ENCODE results near the gene UBE2D1. TPM values are rescaled to one million over a fixed set of nuclear protein-coding genes. Genes with fewer than 3 reads are reported as not detected.

UBE2D1 gene
- total RNA-seq, 5 donors from 2014 or later (not counting 1 experiment from before 2014, with no cell fraction given), result 9.4 to 12.2 (median 10.5) TPM

- Mint-ChIP-seq H3K9me3 (no peaks in the 10 kb centered on the region), H3K36me3 (peaks cover 6% of the 10 kb centered on the region), H3K4me1 (peaks cover 54 to 62% (median 57%) of the 10 kb centered on the region in 3 donors), H3K27me3 (no peaks in the 10 kb centered on the region), H3K4me3 (no peak overlapping the region), H3K27ac (no peak overlapping the region)
- no peak overlapping the region for H3K27ac ChIP-seq (ENCODE audit: low read length)
- no peaks in the 10 kb centered on the region for H3K27me3 ChIP-seq (replicated peaks in 1 of 2; ENCODE audit: control insufficient read depth in 2 of 2, extremely low read depth in 1 of 2, insufficient read depth in 2 of 2, low read length in 1 of 2)
- no peaks in the 10 kb centered on the region for H3K9me3 ChIP-seq
- DNase-seq (no peak), ATAC-seq (replicated peaks in 1 of 4) (no peak)
- no peak overlapping the region for H3K4me3 ChIP-seq (ENCODE audit: control insufficient read depth in 1 of 2, extremely low read depth in 1 of 2, low read length in 1 of 2)
- WGBS (ENCODE audit: insufficient coverage), result 44% methylated on average over 1 of the region's 2 CpGs
- H3K36me3 ChIP-seq (ENCODE audit: control insufficient read depth in 2 of 2, extremely low read depth in 1 of 2, insufficient read depth in 1 of 2, low read length in 1 of 2), result peaks cover 0 to 4% of the 10 kb centered on the region in 2 donors
- H3K4me1 ChIP-seq (ENCODE audit: control insufficient read depth in 1 of 2, extremely low read depth in 1 of 2, insufficient read depth in 2 of 2, low read length in 2 of 2), result peaks cover 3 to 13% of the 10 kb centered on the region in 2 experiments
- CTCF ChIA-PET, result no interaction called here
- POLR2A ChIA-PET, result interaction anchor here in 1 of 2 donors (1.0 kb wide), 1 partner anchor 8 kb away, joined by 3 read pairs; no protein-coding TSS in a partner anchor
Observed at GRCh38 chr10:58356756-58357155, 21.9 kb downstream of the UBE2D1 start.

- WGBS (ENCODE audit: insufficient coverage), result 90% methylated on average over 2 of the region's 4 CpGs
- H3K27ac Mint-ChIP-seq, result no peak overlapping the region
- peaks cover 47 to 57% (median 50%) of the 10 kb centered on the region in 3 donors for H3K4me1 Mint-ChIP-seq
- Histone ChIP-seq H3K4me1 (ENCODE audit: control insufficient read depth in 1 of 2, extremely low read depth in 1 of 2, insufficient read depth in 2 of 2, low read length in 2 of 2) (peaks cover 3 to 13% of the 10 kb centered on the region in 2 experiments), H3K27me3 (replicated peaks in 1 of 2; ENCODE audit: control insufficient read depth in 2 of 2, extremely low read depth in 1 of 2, insufficient read depth in 2 of 2, low read length in 1 of 2) (no peaks in the 10 kb centered on the region), H3K4me3 (ENCODE audit: control insufficient read depth in 1 of 2, extremely low read depth in 1 of 2, low read length in 1 of 2) (no peak overlapping the region), H3K36me3 (ENCODE audit: control insufficient read depth in 2 of 2, extremely low read depth in 1 of 2, insufficient read depth in 1 of 2, low read length in 1 of 2) (peaks cover 0 to 4% of the 10 kb centered on the region in 2 donors), H3K9me3 (no peaks in the 10 kb centered on the region), H3K27ac (ENCODE audit: low read length) (no peak overlapping the region)
- no peak for ATAC-seq (replicated peaks in 1 of 4)
- CTCF ChIA-PET, result interaction anchor here (0.6 to 0.7 kb wide), 3 partner anchors 12 to 183 kb away, joined by 3 to 7 read pairs (median 5); no protein-coding TSS in a partner anchor
- H3K27me3 Mint-ChIP-seq, result no peaks in the 10 kb centered on the region
- H3K9me3 Mint-ChIP-seq, result no peaks in the 10 kb centered on the region
- peaks cover 10% of the 10 kb centered on the region for H3K36me3 Mint-ChIP-seq
- H3K4me3 Mint-ChIP-seq, result no peak overlapping the region
- no peak for DNase-seq
- POLR2A ChIA-PET, result interaction anchor here (0.5 to 0.7 kb wide), 4 partner anchors 23 to 500 kb away, joined by 3 to 7 read pairs (median 3); no protein-coding TSS in a partner anchor
Observed at GRCh38 chr10:58358314-58358933, 23.6 kb downstream of the UBE2D1 start.

DNA sequence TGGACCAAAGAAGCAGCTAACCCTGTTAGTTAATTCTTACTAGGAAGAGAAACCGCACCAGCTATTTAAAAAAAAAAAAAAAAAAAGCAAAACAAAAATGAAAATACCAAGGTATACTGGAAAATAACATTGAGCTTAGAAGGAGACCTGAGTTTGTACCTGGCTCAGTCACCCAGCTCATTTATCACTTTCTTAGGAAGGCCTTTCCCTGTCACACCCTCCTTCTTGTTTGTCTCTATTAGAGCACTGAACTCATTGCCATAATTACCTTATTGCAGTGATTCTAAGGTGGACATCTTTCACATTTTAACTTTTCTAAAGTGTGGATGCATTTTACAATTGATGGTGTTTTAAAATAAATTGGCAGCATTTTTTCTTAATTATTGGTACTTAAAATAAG, 24.1 kb downstream of the UBE2D1 start:
- Histone ChIP-seq H3K36me3 (ENCODE audit: control insufficient read depth in 2 of 2, extremely low read depth in 1 of 2, insufficient read depth in 1 of 2, low read length in 1 of 2) (peaks cover 0 to 7% of the 10 kb centered on the region in 2 donors), H3K27ac (ENCODE audit: low read length) (no peak overlapping the region), H3K27me3 (replicated peaks in 1 of 2; ENCODE audit: control insufficient read depth in 2 of 2, extremely low read depth in 1 of 2, insufficient read depth in 2 of 2, low read length in 1 of 2) (no peaks in the 10 kb centered on the region), H3K9me3 (no peaks in the 10 kb centered on the region), H3K4me3 (ENCODE audit: control insufficient read depth in 1 of 2, extremely low read depth in 1 of 2, low read length in 1 of 2) (no peak overlapping the region), H3K4me1 (ENCODE audit: control insufficient read depth in 1 of 2, extremely low read depth in 1 of 2, insufficient read depth in 2 of 2, low read length in 2 of 2) (peaks cover 3 to 13% of the 10 kb centered on the region in 2 experiments)
- no peaks in the 10 kb centered on the region for H3K9me3 Mint-ChIP-seq
- peaks cover 15% of the 10 kb centered on the region for H3K36me3 Mint-ChIP-seq
- no CpG with 5 or more reads among the region's 1 CpG for WGBS (ENCODE audit: insufficient coverage)
- H3K4me1 Mint-ChIP-seq, result peaks cover 47 to 54% (median 50%) of the 10 kb centered on the region in 3 donors
- no peak overlapping the region for H3K4me3 Mint-ChIP-seq
- POLR2A ChIA-PET, result interaction anchor here (0.5 to 0.7 kb wide), 4 partner anchors 22 to 500 kb away, joined by 3 to 7 read pairs (median 3); no protein-coding TSS in a partner anchor
- no peak overlapping the region for H3K27ac Mint-ChIP-seq
- CTCF ChIA-PET, result interaction anchor here (0.6 to 0.7 kb wide), 3 partner anchors 12 to 184 kb away, joined by 3 to 7 read pairs (median 5); no protein-coding TSS in a partner anchor
- ATAC-seq (replicated peaks in 1 of 4), result no peak
- no peak for DNase-seq
- H3K27me3 Mint-ChIP-seq, result no peaks in the 10 kb centered on the region

GRCh38 chr10:58359541-58359940, 24.7 kb downstream of the UBE2D1 start:
- ChIA-PET POLR2A (interaction anchor here in 1 of 2 donors (0.7 kb wide), 1 partner anchor 501 kb away, joined by 7 read pairs; no protein-coding TSS in a partner anchor), CTCF (interaction anchor here in 1 of 2 donors (0.7 to 1.2 kb wide), 2 partner anchors 8 to 11 kb away, joined by 3 to 5 read pairs; no protein-coding TSS in a partner anchor)
- Histone ChIP-seq H3K36me3 (ENCODE audit: control insufficient read depth in 2 of 2, extremely low read depth in 1 of 2, insufficient read depth in 1 of 2, low read length in 1 of 2) (peaks cover 0 to 7% of the 10 kb centered on the region in 2 donors), H3K4me1 (ENCODE audit: control insufficient read depth in 1 of 2, extremely low read depth in 1 of 2, insufficient read depth in 2 of 2, low read length in 2 of 2) (peaks cover 3 to 13% of the 10 kb centered on the region in 2 experiments), H3K27me3 (replicated peaks in 1 of 2; ENCODE audit: control insufficient read depth in 2 of 2, extremely low read depth in 1 of 2, insufficient read depth in 2 of 2, low read length in 1 of 2) (no peaks in the 10 kb centered on the region), H3K27ac (ENCODE audit: low read length) (no peak overlapping the region), H3K4me3 (ENCODE audit: control insufficient read depth in 1 of 2, extremely low read depth in 1 of 2, low read length in 1 of 2) (no peak overlapping the region), H3K9me3 (no peaks in the 10 kb centered on the region)
- peaks cover 19% of the 10 kb centered on the region for H3K36me3 Mint-ChIP-seq
- no peaks in the 10 kb centered on the region for H3K27me3 Mint-ChIP-seq
- peak overlapping the region in 1 of 2 donors; percentile 7 for H3K27ac Mint-ChIP-seq
- ATAC-seq (replicated peaks in 1 of 4) (no peak), DNase-seq (no peak)
- 100% methylated on average over 1 of the region's 3 CpGs for WGBS (ENCODE audit: insufficient coverage)
- peaks cover 47 to 50% (median 48%) of the 10 kb centered on the region in 3 donors for H3K4me1 Mint-ChIP-seq
- H3K9me3 Mint-ChIP-seq, result no peaks in the 10 kb centered on the region
- H3K4me3 Mint-ChIP-seq, result no peak overlapping the region

DNA sequence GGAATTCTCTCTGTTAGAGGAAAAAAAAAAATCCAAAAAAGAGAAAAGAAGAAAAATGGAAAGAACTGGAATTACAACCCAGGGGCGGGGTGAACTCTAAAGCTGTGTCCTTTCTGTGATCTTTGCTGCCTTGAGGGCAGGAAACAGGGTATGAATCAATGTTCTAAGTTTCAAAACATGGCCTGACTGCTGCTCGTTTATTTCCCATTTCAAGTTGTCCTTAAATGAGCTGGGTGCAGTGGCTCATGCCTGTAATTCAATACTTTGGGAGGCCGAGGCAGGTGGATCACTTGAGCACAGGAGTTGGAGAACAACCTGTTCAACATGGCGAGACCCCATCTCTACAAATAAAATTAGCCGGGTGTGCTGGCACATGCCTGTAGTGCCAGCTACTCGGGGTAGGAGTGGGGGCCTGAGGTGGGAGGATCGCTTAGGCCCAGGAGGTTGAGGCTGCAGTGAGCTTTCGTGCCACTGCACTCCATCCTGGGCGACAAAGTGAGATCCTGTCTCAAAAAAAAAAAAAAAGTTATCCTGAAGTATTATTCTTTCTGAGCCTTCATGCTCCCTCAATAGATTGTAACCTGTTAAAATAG, 25.7 kb downstream of the UBE2D1 start:
- Mint-ChIP-seq H3K36me3 (peaks cover 26% of the 10 kb centered on the region), H3K4me1 (peaks cover 42 to 43% (median 43%) of the 10 kb centered on the region in 3 donors), H3K27ac (peak overlapping the region in 1 of 2 donors; percentile 22), H3K9me3 (no peaks in the 10 kb centered on the region), H3K27me3 (no peaks in the 10 kb centered on the region), H3K4me3 (no peak overlapping the region)
- WGBS (ENCODE audit: insufficient coverage), result 60% methylated on average over 2 of the region's 9 CpGs
- CTCF ChIA-PET, result interaction anchor here in 1 of 2 donors (0.7 to 1.2 kb wide), 2 partner anchors 9 to 282 kb away, joined by 3 read pairs; no protein-coding TSS in a partner anchor
- Histone ChIP-seq H3K4me3 (ENCODE audit: control insufficient read depth in 1 of 2, extremely low read depth in 1 of 2, low read length in 1 of 2) (no peak overlapping the region), H3K9me3 (no peaks in the 10 kb centered on the region), H3K36me3 (ENCODE audit: control insufficient read depth in 2 of 2, extremely low read depth in 1 of 2, insufficient read depth in 1 of 2, low read length in 1 of 2) (peaks cover 0 to 7% of the 10 kb centered on the region in 2 donors), H3K27ac (ENCODE audit: low read length) (no peak overlapping the region), H3K27me3 (replicated peaks in 1 of 2; ENCODE audit: control insufficient read depth in 2 of 2, extremely low read depth in 1 of 2, insufficient read depth in 2 of 2, low read length in 1 of 2) (no peaks in the 10 kb centered on the region), H3K4me1 (ENCODE audit: control insufficient read depth in 1 of 2, extremely low read depth in 1 of 2, insufficient read depth in 2 of 2, low read length in 2 of 2) (peaks cover 3 to 13% of the 10 kb centered on the region in 2 experiments)
- DNase-seq (no peak), ATAC-seq (replicated peaks in 1 of 4) (no peak)
- POLR2A ChIA-PET, result no interaction called here

DNA sequence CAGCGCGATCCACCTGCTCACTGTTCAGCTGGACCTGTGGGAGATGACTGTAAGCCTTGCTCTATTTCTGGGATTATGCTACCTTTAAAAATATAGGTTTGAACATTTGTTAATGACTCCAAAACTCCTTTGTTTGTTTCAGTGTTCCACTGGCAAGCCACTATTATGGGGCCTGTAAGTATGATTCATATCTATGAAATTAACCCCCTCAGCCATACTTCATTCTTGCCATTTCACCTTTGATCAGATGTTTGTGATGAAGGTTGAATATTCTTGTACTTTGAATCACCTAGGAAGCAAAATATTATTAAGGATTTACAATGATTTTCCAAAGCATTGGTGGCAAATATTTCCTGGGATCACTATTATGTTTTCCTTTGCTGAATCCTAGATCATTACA, 26.5 kb downstream of the UBE2D1 start:
- Mint-ChIP-seq H3K27ac (no peak overlapping the region), H3K9me3 (no peaks in the 10 kb centered on the region), H3K4me3 (no peak overlapping the region), H3K36me3 (peaks cover 26% of the 10 kb centered on the region), H3K27me3 (no peaks in the 10 kb centered on the region), H3K4me1 (peaks cover 36 to 40% (median 38%) of the 10 kb centered on the region in 3 donors)
- no peaks in the 10 kb centered on the region for H3K9me3 ChIP-seq
- DNase-seq (no peak), ATAC-seq (replicated peaks in 1 of 4) (no peak)
- peaks cover 3 to 13% of the 10 kb centered on the region in 2 experiments for H3K4me1 ChIP-seq (ENCODE audit: control insufficient read depth in 1 of 2, extremely low read depth in 1 of 2, insufficient read depth in 2 of 2, low read length in 2 of 2)
- POLR2A ChIA-PET, result no interaction called here
- no peaks in the 10 kb centered on the region for H3K27me3 ChIP-seq (replicated peaks in 1 of 2; ENCODE audit: control insufficient read depth in 2 of 2, extremely low read depth in 1 of 2, insufficient read depth in 2 of 2, low read length in 1 of 2)
- CTCF ChIA-PET, result interaction anchor here in 1 of 2 donors (0.7 kb wide), 1 partner anchor 283 kb away, joined by 3 read pairs; no protein-coding TSS in a partner anchor
- no peak overlapping the region for H3K27ac ChIP-seq (ENCODE audit: low read length)
- H3K36me3 ChIP-seq (ENCODE audit: control insufficient read depth in 2 of 2, extremely low read depth in 1 of 2, insufficient read depth in 1 of 2, low read length in 1 of 2), result peaks cover 0 to 7% of the 10 kb centered on the region in 2 donors
- no CpG with 5 or more reads among the region's 2 CpGs for WGBS (ENCODE audit: insufficient coverage)
- H3K4me3 ChIP-seq (ENCODE audit: control insufficient read depth in 1 of 2, extremely low read depth in 1 of 2, low read length in 1 of 2), result no peak overlapping the region
